ENCODE results near the gene HS3ST5.
"Not testable (repeated sequence)": the region's sequence is repeated elsewhere in the genome, so short reads cannot be mapped to it uniquely, and the experiment has no call there.

HS3ST5 gene

DNA sequence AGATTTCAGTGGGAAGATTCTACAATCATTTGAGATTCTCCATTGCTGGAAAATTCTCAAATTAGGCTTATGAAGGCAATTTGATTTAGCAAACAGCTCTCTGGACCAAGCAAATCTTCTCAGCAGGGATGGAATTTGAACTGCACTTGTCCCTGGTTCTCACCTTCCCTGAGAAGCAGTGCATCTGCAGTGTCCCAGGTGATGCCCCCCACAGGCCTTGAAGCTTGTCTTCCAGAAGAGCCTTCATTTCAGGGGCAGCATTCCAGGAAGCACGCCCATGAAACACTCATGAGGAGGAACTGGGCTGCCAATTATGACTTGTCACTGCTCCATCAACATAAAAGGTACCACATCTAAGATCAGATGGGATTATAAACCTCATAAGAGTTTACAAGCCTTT is 289.0 kb downstream of the HS3ST5 start:
- no peak for TF ChIP-seq CTCF (IDR thresholded peaks at IDR 0.05; ENCODE audit: unreplicated experiment in 3 of 3)
- Mint-ChIP-seq H3K27ac (no peak overlapping the region), H3K9me3 (no peaks in the 10 kb centered on the region)

GRCh38 chr6:114052141-114052540 is 290.7 kb downstream of the HS3ST5 start:
- no peak for TF ChIP-seq CTCF (IDR thresholded peaks at IDR 0.05; ENCODE audit: unreplicated experiment in 3 of 3)
- Mint-ChIP-seq H3K4me3 (no peak overlapping the region), H3K27ac (no peak overlapping the region), H3K4me1 (peaks cover 12% of the 10 kb centered on the region), H3K9me3 (peaks cover 9% of the 10 kb centered on the region), H3K36me3 (ENCODE audit: low read depth) (no peaks in the 10 kb centered on the region), H3K27me3 (ENCODE audit: low read depth) (no peaks in the 10 kb centered on the region)

More for the DNA sequence above, 289.0 kb downstream of the HS3ST5 start:
- no peaks in the 10 kb centered on the region for H3K36me3 Mint-ChIP-seq (ENCODE audit: low read depth)
- no peak overlapping the region for H3K4me3 Mint-ChIP-seq
- H3K27me3 Mint-ChIP-seq (ENCODE audit: low read depth), result no peaks in the 10 kb centered on the region
- H3K4me1 Mint-ChIP-seq, result peaks cover 12% of the 10 kb centered on the region

- Mint-ChIP-seq H3K4me3 (no peak overlapping the region), H3K9me3 (peaks cover 9% of the 10 kb centered on the region), H3K36me3 (ENCODE audit: low read depth) (no peaks in the 10 kb centered on the region), H3K27me3 (ENCODE audit: low read depth) (no peaks in the 10 kb centered on the region), H3K27ac (no peak overlapping the region), H3K4me1 (peaks cover 9% of the 10 kb centered on the region)
- no peak for TF ChIP-seq CTCF (IDR thresholded peaks at IDR 0.05; ENCODE audit: unreplicated experiment in 3 of 3)
Measured at GRCh38 chr6:114051031-114051430, 291.8 kb downstream of the HS3ST5 start.

DNA sequence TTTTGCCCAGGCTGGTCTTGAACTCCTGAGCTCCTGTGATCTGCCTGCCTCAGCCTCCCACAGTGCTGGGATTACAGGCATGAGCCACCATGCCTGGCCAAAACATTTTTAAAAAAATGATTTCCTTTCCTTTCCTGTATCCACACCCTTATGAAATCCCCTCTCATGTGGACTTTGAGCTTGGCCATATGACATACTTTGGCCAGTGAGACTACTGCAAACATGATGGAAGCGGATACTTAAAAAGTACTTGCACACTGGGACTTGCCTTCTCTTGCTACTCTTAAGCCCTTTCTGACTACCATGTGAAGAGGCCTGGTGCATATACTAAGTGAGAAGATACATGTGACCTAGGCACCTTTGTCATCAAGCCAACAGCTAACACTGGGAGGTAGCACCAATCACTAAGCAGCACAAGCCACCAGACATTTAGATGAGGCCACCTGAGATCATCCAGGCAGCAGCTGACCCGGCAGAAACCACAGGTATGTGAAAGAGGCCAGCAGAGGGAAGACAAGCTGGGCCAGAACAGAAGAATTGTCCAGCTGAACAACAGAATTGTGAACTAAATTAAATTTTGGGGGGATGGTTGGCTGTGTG is 293.4 kb downstream of the HS3ST5 start:
- Mint-ChIP-seq H3K36me3 (ENCODE audit: low read depth) (no peaks in the 10 kb centered on the region), H3K27ac (no peak overlapping the region), H3K27me3 (ENCODE audit: low read depth) (no peaks in the 10 kb centered on the region), H3K4me1 (no peaks in the 10 kb centered on the region), H3K4me3 (no peak overlapping the region), H3K9me3 (peaks cover 9% of the 10 kb centered on the region)
- TF ChIP-seq CTCF (IDR thresholded peaks at IDR 0.05; ENCODE audit: unreplicated experiment in 3 of 3), result no peak

DNA sequence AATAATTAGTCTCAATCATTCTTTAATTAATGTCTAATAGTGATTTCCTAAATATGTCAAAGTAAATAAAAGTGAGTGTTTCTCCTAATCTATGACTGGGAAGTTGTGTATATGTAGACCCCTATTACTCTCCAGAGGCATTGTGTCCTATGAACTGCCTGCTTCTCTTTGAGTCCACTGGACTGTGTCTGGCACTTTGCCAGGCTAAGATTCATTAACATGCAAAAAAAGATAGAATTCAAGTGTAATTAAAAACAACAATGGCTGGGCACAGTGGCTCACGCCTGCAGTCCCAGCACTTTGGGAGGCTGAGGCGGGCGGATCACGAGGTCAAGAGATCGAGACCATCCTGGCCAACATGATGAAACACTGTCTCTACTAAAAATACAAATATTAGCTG is 298.3 kb downstream of the HS3ST5 start:
- not testable (repeated sequence) for H3K4me1 Mint-ChIP-seq; H3K27ac Mint-ChIP-seq; H3K27me3 Mint-ChIP-seq (ENCODE audit: low read depth); H3K9me3 Mint-ChIP-seq; H3K36me3 Mint-ChIP-seq (ENCODE audit: low read depth); H3K4me3 Mint-ChIP-seq

- no peak overlapping the region for H3K4me3 Mint-ChIP-seq
- no peaks in the 10 kb centered on the region for H3K36me3 Mint-ChIP-seq (ENCODE audit: low read depth)
- no peaks in the 10 kb centered on the region for H3K9me3 Mint-ChIP-seq
- no peak for TF ChIP-seq CTCF (IDR thresholded peaks at IDR 0.05; ENCODE audit: unreplicated experiment in 3 of 3)
- H3K27ac Mint-ChIP-seq, result no peak overlapping the region
- peaks cover 5% of the 10 kb centered on the region for H3K4me1 Mint-ChIP-seq
- no peaks in the 10 kb centered on the region for H3K27me3 Mint-ChIP-seq (ENCODE audit: low read depth)
Measured at GRCh38 chr6:114042267-114043016, 300.4 kb downstream of the HS3ST5 start.

Measured in nephron (organoid).